ENCODE measurements around the gene UBE2N. TPM values are rescaled to one million over a fixed set of nuclear protein-coding genes. Genes with fewer than 3 reads are reported as not detected.

The UBE2N gene
- total and polyA plus RNA-seq, 3 donors from 2014 or later: 99.4 to 368 (median 181) TPM

- intact Hi-C loops (cut with DNase I; ENCODE audit: low total_unique reads): no loop called here
- Histone ChIP-seq H3K27me3 (no peaks in the 10 kb centered on the region), H3K4me3 (no peak overlapping the region), H3K9me3 (no peaks in the 10 kb centered on the region), H3K27ac (no peak overlapping the region), H3K4me1 (no peaks in the 10 kb centered on the region), H3K36me3 (ENCODE audit: low read depth, missing control alignments) (no peaks in the 10 kb centered on the region)
- DNase-seq: no peak
- TF ChIP-seq POLR2A (IDR thresholded peaks at IDR 0.05) (no peak), CTCF (IDR thresholded peaks at IDR 0.05) (no peak)
- WGBS, 2 donors: 79 to 81% methylated on average over 8 of the region's 8 CpGs
Measured at GRCh38 chr12:93356214-93356613, 85.5 kb downstream of the UBE2N start.

Small RNA genes within 50 kb of the gene (small RNA-seq; reads per million reads assigned to genes)
- gene RF00019: 0 reads per million in 2 donors

Other genes starting within 250 kb of the UBE2N start
- 10 to 100 TPM; 40.5 to 42.6 TPM for gene NUDT4, start 64.0 kb downstream of the UBE2N start, total RNA-seq
- 78.0 TPM for gene NUDT4, start 64.0 kb downstream of the UBE2N start, polyA plus RNA-seq (ENCODE audit: insufficient read depth, low read depth, low replicate concordance)
- gene MRPL42, start 25.6 kb upstream of the UBE2N start, total RNA-seq: 10 to 100 TPM; 38.8 to 39.6 TPM
- gene MRPL42, start 25.6 kb upstream of the UBE2N start, polyA plus RNA-seq (ENCODE audit: insufficient read depth, low read depth, low replicate concordance): 93.5 TPM
- 10 to 100 TPM; 19.3 to 25.4 TPM for gene SOCS2, start 130.7 kb upstream of the UBE2N start, total RNA-seq
- 24.1 TPM for gene SOCS2, start 130.7 kb upstream of the UBE2N start, polyA plus RNA-seq (ENCODE audit: insufficient read depth, low read depth, low replicate concordance)
- 10 to 100 TPM; 46.0 to 53.0 TPM for gene CRADD, start 235.4 kb upstream of the UBE2N start, total RNA-seq
- gene CRADD, start 235.4 kb upstream of the UBE2N start, polyA plus RNA-seq (ENCODE audit: insufficient read depth, low read depth, low replicate concordance): 43.2 TPM